HG02973 (cell line): ENCODE results near the gene COL1A2.

ENCODE experiments used
- ATAC-seq: cut with Tn5 transposase; IDR thresholded peaks from one replicate; pipeline ENCODE4 v1.9.1; 2021; ENCODE audit warnings: moderate library complexity; ENCODE audit not compliant: unreplicated experiment

COL1A2 gene

GRCh38 chr7:94409200-94409948, 14.7 kb downstream of the COL1A2 start:
- no peak for ATAC-seq

DNA sequence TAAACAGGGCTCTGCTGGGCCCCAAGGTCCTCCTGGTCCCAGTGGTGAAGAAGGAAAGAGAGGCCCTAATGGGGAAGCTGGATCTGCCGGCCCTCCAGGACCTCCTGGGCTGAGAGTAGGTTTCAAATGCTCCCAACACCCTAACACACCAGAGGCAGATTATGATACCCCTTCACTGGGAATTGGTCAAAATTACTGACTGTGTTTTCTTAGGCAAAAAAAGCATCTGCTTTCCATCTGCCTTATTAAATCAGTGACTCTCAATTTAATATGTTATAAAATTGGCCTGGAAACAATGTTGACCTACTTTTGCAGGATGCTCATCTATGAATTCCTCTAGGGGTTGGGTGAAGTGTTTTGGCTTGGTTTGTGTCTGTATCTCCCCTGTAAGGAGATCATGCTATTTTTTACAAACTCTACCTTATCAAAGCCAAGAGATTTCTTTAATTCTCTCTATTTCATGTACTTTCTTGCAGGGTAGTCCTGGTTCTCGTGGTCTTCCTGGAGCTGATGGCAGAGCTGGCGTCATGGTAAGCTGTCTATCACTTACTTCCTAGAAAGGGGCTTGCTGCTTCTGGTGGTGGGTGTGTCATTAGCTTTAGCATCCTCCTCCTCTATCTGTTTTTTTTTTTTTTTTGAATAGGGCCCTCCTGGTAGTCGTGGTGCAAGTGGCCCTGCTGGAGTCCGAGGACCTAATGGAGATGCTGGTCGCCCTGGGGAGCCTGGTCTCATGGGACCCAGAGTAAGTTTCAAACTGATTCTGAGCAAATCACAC, 15.9 kb downstream of the COL1A2 start:
- no peak for ATAC-seq

DNA sequence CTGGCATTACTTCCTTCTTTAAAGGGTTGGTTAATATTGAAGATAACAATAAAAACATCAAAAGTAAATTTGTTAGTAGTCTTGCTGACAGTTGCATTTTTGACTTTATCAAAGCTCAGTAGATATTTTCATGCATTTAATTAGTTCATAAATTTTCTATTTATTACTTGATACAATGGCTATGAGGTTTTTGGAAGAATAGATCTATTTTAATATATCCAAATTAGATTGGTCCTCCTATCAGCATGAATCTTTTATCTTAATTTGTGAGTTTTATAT, 16.4 kb downstream of the COL1A2 start:
- no peak for ATAC-seq

GRCh38 chr7:94412762-94413322, 18.1 kb downstream of the COL1A2 start:
- ATAC-seq, result no peak

DNA sequence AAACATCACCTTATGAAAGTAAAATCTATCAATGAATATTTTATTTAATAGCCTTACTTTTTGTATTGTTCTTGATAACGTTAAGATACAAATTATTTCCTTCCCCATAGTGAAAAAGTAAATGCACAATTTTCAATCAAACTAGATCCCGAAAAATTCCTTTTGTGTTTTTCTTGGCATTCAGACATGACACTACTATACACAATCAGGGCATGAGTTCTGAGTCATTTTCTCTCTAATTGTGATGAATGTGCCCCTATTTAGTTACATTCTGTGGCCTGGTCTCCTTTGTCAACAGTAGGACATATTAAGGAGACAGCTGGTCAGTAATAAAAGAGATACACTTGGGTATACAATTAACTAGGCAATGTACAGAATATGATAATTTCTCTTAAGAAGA, 19.8 kb downstream of the COL1A2 start:
- no peak for ATAC-seq

DNA sequence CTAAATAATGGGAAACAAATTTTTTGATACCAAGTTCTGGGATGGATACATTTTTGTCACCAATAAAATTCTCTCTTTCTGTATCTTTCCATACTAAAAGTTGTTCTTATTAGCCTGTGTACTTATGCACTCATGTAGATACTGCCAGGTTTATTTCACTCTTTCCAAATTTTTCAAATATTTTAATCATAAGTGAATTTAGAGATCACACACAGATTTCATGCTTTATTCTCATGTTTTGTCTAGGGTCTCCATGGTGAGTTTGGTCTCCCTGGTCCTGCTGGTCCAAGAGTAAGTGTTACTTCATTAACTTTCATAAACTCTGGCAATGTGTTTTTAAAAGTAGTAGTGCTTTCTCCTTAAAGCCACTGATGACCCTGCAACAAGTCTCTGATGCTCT, 20.3 kb downstream of the COL1A2 start:
- no peak for ATAC-seq

- no peak for ATAC-seq
These were observed 22.6 kb downstream of the COL1A2 start for GRCh38 chr7:94417306-94417705.

DNA sequence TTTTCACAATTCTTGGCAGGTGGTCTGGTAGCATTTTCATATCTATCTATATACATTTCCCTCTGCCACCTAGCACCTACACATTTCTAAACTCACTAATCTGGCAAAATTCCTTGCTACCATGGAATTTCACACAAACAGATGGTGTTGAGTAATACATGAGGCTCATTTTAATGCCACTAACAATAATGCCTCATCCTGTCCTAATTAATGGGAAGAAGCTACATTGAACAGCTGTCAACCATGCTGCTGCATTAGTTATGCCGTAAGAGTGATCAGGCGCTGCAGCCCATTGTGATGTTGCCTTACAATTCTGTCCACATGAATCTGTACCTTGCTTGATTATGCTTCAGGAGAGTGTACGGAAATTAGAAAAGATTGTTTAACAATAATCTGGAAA, 23.2 kb downstream of the COL1A2 start:
- no peak for ATAC-seq

DNA sequence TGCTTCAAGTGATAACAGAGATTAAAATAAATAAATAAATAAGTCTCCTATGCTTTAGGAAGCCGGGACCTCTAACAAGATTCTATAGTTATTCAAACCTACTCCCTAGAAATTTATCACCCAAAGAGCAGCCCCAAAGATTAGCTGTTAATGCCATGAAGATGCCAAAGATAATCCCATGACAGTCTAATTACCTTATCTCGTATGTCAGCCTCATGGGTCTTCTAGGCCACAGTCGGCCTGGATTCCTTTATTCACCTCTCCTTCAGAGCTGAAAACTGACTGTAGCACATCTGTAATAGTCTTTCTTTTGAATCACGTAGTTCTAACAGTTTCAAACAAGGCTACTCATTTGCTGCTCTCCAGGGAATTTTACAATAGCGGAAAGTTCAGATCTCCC, 24.2 kb downstream of the COL1A2 start:
- no peak for ATAC-seq

- ATAC-seq, result no peak
These were observed 25.6 kb downstream of the COL1A2 start for GRCh38 chr7:94420328-94420727.

GRCh38 chr7:94421681-94422080, 27.0 kb downstream of the COL1A2 start:
- ATAC-seq, result no peak

GRCh38 chr7:94422136-94422535, 27.4 kb downstream of the COL1A2 start:
- no peak for ATAC-seq

DNA sequence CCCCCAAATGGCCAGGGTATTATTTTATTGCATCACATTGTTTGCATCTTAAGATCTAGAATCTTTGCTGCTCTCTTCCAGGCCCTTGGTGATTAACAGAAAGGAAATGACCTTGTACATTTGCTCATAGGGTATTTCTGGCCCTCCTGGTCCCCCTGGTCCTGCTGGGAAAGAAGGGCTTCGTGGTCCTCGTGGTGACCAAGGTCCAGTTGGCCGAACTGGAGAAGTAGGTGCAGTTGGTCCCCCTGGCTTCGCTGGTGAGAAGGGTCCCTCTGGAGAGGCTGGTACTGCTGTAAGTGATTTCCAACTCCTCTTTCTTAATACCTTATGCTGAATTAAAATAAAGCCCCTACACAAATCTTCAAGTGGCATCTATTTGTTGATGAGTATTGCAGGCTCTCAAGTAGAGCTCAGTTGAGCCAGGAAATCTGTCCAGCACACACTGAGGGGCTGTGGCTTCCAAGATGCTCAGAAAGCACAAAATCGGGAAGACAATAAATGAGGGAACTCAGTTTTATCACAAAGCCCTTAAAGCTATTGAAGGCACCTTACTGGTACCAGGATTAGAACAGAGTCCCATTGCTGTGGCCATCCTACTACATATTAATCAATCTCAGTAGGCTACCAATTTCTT, 28.2 kb downstream of the COL1A2 start:
- no peak for ATAC-seq

- no peak for ATAC-seq
These were observed 29.4 kb downstream of the COL1A2 start for GRCh38 chr7:94423863-94424735.

DNA sequence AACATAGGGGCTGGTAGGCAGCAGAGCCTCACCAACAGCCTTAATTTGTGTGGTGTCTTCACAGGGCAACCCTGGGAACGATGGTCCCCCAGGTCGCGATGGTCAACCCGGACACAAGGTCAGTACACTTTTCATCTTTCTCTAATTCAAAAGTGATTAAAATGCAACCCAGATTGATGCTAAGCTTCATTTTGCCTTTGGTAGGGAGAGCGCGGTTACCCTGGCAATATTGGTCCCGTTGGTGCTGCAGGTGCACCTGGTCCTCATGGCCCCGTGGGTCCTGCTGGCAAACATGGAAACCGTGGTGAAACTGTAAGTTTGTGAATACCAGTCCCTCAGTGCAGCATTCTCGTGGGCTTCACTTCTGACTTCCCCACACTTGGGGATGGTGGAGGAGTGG, 30.9 kb downstream of the COL1A2 start:
- no peak for ATAC-seq

DNA sequence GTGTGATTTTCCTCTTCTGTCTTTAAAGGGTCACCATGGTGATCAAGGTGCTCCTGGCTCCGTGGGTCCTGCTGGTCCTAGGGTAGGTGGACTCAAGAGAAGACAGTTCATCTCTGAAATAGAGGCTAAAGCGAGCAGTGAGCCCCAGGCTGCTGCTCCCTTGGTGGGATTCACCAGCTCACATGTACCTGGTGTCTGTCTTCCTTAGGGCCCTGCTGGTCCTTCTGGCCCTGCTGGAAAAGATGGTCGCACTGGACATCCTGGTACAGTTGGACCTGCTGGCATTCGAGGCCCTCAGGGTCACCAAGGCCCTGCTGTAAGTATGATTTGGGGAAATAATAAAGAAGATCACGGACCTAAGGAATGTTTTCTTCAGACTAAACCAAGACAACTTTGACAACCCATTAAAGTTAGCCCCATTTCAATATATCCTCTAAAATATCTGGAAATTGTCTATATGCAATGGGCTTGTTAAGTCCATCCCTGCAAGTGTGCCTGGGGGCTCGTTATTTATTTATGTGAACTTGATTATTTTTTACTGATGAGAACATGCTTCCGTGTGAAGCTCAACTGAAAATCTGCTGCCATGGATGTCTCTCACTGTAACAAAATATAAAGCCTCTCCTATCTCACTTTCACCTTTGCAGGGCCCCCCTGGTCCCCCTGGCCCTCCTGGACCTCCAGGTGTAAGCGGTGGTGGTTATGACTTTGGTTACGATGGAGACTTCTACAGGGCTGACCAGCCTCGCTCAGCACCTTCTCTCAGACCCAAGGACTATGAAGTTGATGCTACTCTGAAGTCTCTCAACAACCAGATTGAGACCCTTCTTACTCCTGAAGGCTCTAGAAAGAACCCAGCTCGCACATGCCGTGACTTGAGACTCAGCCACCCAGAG, 32.5 kb downstream of the COL1A2 start:
- no peak for ATAC-seq

DNA sequence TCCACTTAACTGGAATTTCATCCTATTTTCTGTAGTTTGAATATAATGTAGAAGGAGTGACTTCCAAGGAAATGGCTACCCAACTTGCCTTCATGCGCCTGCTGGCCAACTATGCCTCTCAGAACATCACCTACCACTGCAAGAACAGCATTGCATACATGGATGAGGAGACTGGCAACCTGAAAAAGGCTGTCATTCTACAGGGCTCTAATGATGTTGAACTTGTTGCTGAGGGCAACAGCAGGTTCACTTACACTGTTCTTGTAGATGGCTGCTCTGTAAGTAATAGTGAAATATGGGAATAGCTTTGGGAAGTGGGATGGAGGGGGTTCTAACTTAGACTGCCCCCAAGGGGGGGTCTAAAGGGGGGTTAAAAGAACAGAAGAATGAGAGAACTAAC, 34.5 kb downstream of the COL1A2 start:
- ATAC-seq, result no peak

GRCh38 chr7:94431176-94431575, 36.5 kb downstream of the COL1A2 start:
- ATAC-seq, result no peak

DNA sequence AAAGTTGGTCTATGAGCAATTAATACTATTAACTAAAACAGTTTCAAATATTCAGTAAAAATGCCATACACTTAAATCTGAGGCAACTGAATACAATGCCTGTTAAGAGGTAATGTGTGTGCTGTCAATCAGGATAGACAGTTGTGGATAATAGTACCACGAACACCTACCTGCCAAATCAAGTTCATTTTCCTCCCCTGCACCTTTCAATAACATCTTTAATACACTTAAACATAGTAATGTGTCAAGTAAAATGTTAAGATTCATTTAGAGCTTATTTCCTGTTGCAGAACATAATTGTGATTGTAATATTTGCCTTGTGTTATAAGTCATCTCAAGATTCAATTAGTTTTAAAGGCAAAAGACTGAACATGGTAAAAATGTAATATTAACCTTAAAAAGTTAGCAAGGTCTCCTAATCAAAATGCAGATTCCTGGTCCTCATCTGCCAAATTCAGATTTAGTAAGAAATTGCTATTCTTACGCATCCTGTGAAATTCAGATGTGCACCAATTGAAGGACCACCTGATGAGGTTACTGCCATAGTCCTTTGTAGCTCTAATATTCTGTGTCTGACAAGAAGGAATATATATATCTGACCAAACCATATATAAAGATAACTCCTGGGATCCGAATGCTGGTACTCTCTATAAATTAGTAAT, 37.1 kb downstream of the COL1A2 start:
- no peak for ATAC-seq
